ENCODE measurements around the gene CACNA1E. TPM values are rescaled to one million over a fixed set of nuclear protein-coding genes. Genes with fewer than 3 reads are reported as not detected.

CACNA1E gene
- total and polyA plus RNA-seq, 7 experiments from 2014 or later: 0.07 TPM; not detected in 6

DNA sequence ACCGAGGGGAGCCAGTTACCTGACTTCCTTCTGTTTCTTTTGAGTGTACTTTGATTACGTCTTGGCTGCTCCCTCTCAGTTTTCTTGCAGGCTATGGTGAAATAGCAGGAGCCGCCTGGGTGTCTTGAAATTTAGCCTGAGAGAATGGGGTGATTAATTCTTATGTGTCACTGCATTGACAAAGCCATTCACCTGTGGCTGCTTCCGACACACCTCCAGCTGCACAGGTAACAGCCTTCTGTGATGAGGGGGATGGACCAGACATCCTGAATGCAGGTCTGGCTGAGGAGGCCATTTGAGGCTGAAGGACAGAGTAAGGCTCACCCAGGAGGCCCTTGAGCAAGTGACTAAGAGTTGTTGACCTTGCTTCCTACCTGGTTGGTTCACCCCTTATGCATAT, 16.5 kb downstream of the CACNA1E start:
- ChIA-PET POLR2A (no interaction called here), CTCF (no interaction called here)
- Mint-ChIP-seq H3K27me3 (peaks cover 13 to 41% (median 38%) of the 10 kb centered on the region in 5 donors), H3K4me1 (peaks cover 0 to 6% (median 0%) of the 10 kb centered on the region in 7 donors), H3K4me3 (no peak overlapping the region), H3K36me3 (no peaks in the 10 kb centered on the region), H3K27ac (no peak overlapping the region), H3K9me3 (no peaks in the 10 kb centered on the region)
- intact Hi-C loops (cut with micrococcal nuclease): no loop called here
- H3K9me3 ChIP-seq (ENCODE audit: control insufficient read depth in 2 of 3, low read length in 3 of 3): no peaks in the 10 kb centered on the region
- H3K4me3 ChIP-seq (ENCODE audit: low read length): no peak overlapping the region
- no peaks in the 10 kb centered on the region for H3K36me3 ChIP-seq (ENCODE audit: control insufficient read depth in 2 of 3, insufficient read depth in 3 of 3, low read length in 3 of 3)
- H3K27me3 ChIP-seq (ENCODE audit: control insufficient read depth in 2 of 2, insufficient read depth in 2 of 2, low read length in 2 of 2): no peaks in the 10 kb centered on the region
- H3K4me1 ChIP-seq (ENCODE audit: control insufficient read depth in 2 of 2, insufficient read depth in 2 of 2, low read length in 2 of 2): no peaks in the 10 kb centered on the region
- ATAC-seq (no peak), DNase-seq (no peak)
- H3K27ac ChIP-seq (ENCODE audit: low read depth, low read length): no peak overlapping the region

DNA sequence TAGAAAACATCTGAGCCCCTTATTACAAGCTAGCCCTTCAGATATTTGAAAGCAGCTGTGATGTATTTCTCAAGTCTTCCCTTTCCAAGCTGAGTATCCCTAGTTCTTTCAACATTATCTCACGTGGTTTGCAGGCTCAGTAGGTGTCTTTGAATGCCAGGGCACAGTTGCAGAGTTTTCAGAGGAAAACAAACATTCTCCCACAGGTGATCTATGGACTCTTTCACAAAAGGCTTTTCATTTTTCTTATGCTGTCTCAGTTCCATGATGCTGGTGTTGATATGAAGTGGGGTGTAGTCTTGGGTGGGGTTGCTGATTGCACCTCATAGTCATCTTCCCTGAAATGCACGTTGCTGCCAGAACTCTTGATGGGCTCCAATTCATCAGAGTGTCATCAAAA, 17.3 kb downstream of the CACNA1E start:
- POLR2A ChIA-PET: no interaction called here
- no peak for DNase-seq
- intact Hi-C loops (cut with micrococcal nuclease): no loop called here
- no peak overlapping the region for H3K27ac Mint-ChIP-seq
- no peaks in the 10 kb centered on the region for H3K36me3 Mint-ChIP-seq
- Histone ChIP-seq H3K27me3 (ENCODE audit: control insufficient read depth in 2 of 2, insufficient read depth in 2 of 2, low read length in 2 of 2) (no peaks in the 10 kb centered on the region), H3K4me3 (ENCODE audit: low read length) (no peak overlapping the region), H3K4me1 (ENCODE audit: control insufficient read depth in 2 of 2, insufficient read depth in 2 of 2, low read length in 2 of 2) (no peaks in the 10 kb centered on the region), H3K36me3 (ENCODE audit: control insufficient read depth in 2 of 3, insufficient read depth in 3 of 3, low read length in 3 of 3) (no peaks in the 10 kb centered on the region), H3K27ac (ENCODE audit: low read depth, low read length) (no peak overlapping the region), H3K9me3 (ENCODE audit: control insufficient read depth in 2 of 3, low read length in 3 of 3) (no peaks in the 10 kb centered on the region)
- no peaks in the 10 kb centered on the region for H3K9me3 Mint-ChIP-seq
- H3K4me3 Mint-ChIP-seq: no peak overlapping the region
- CTCF ChIA-PET: no interaction called here
- H3K27me3 Mint-ChIP-seq: peaks cover 13 to 38% (median 32%) of the 10 kb centered on the region in 5 donors
- no peak for ATAC-seq
- H3K4me1 Mint-ChIP-seq: peaks cover 0 to 7% (median 0%) of the 10 kb centered on the region in 7 donors

DNA sequence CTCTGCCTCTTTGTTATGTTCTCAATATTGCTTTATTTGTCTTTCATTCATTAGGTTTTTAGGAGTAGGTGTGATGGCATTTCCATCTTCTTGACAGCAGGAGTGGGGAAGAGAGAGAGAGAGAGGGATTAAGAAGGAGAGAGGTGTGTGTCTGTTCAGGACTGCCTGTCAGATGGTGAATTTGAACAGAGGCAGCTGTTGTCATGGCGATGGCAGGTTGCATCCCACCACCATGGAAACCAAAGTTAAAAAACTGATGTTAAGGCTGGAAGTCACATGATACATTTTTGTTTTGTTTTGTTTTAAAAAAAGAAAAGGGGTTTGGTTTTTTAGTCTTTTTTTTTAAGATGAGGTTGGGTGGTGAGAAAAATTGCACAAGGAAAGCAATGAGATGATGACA, 18.3 kb downstream of the CACNA1E start:
- DNase-seq (no peak), ATAC-seq (no peak)
- Histone ChIP-seq H3K27ac (ENCODE audit: low read depth, low read length) (no peak overlapping the region), H3K4me1 (ENCODE audit: control insufficient read depth in 2 of 2, insufficient read depth in 2 of 2, low read length in 2 of 2) (no peaks in the 10 kb centered on the region), H3K27me3 (ENCODE audit: control insufficient read depth in 2 of 2, insufficient read depth in 2 of 2, low read length in 2 of 2) (no peaks in the 10 kb centered on the region), H3K4me3 (ENCODE audit: low read length) (no peak overlapping the region), H3K36me3 (ENCODE audit: control insufficient read depth in 2 of 3, insufficient read depth in 3 of 3, low read length in 3 of 3) (no peaks in the 10 kb centered on the region), H3K9me3 (ENCODE audit: control insufficient read depth in 2 of 3, low read length in 3 of 3) (no peaks in the 10 kb centered on the region)
- H3K9me3 Mint-ChIP-seq: no peaks in the 10 kb centered on the region
- POLR2A ChIA-PET: no interaction called here
- CTCF ChIA-PET: no interaction called here
- peaks cover 0 to 7% (median 0%) of the 10 kb centered on the region in 7 donors for H3K4me1 Mint-ChIP-seq
- no peak overlapping the region for H3K4me3 Mint-ChIP-seq
- no peaks in the 10 kb centered on the region for H3K36me3 Mint-ChIP-seq
- intact Hi-C loops (cut with micrococcal nuclease): no loop called here
- H3K27ac Mint-ChIP-seq: no peak overlapping the region
- H3K27me3 Mint-ChIP-seq: peaks cover 9 to 32% (median 29%) of the 10 kb centered on the region in 5 donors

DNA sequence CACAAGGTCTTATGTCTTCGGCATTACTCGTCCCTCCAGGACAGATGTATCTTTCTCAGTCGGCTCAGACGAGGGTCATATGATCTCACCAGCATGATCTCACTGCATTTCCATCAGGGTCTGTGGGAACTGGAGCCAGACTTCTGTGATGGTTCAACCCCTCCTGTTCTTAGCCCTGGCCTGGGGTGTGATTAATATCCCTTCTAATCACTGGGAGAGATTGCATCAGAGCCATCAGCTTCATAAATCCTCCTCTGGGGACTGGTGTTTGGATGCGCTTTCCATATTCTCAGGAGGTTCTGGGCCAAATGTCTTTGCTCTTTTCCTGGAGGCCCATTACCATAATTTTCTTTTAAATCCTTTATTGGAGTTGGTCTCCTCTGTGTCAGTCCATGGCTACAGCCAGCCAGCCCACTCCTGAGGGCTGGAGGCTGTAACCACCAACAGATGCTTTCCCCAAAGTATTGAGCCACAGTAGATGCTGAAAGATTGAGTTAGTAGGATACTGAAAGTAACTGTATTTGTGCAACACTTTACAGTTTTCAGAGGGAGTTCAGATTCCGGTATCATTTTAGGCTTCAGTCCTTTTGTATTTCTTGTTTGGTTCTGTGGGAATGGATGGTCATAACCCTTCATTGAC, 20.0 kb downstream of the CACNA1E start:
- peaks cover 9 to 23% (median 16%) of the 10 kb centered on the region in 5 donors for H3K27me3 Mint-ChIP-seq
- H3K4me1 ChIP-seq (ENCODE audit: control insufficient read depth in 2 of 2, insufficient read depth in 2 of 2, low read length in 2 of 2): no peaks in the 10 kb centered on the region

DNA sequence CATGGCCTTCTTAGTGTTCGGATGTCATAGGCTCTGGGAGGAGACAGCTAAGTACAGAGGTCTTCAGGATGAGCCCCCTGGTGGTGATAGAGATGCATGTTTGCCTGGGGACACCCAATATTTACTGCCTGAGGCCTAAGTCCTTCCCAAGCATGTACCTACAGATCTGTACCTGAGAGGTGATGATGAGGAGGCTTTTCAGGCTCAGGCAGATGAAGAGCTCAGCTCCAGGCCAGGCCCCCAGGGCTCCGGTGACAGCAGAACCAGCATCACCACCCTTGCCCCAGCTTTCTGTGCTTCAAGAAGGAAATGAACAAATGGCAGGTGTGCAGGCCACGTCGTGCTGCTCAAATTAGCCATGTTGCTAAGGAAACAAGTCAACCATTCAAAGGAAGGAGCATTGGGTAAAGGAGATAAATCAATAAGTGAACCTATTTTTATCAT, 21.1 kb downstream of the CACNA1E start:
- H3K9me3 Mint-ChIP-seq: no peaks in the 10 kb centered on the region
- no peak overlapping the region for H3K27ac ChIP-seq (ENCODE audit: low read depth, low read length)
- DNase-seq (peak in 3 of 9 donors; percentile 2 to 7 (median 2)), ATAC-seq (no peak)
- H3K4me3 Mint-ChIP-seq: no peak overlapping the region
- H3K4me1 Mint-ChIP-seq: peaks cover 0 to 7% (median 0%) of the 10 kb centered on the region in 7 donors
- H3K36me3 Mint-ChIP-seq: no peaks in the 10 kb centered on the region
- CTCF ChIA-PET: interaction anchor here (1.0 kb wide), 1 partner anchor 550 kb away, joined by 3 read pairs; no protein-coding TSS in a partner anchor
- peaks cover 9 to 21% (median 16%) of the 10 kb centered on the region in 5 donors for H3K27me3 Mint-ChIP-seq
- H3K27ac Mint-ChIP-seq: no peak overlapping the region
- H3K36me3 ChIP-seq (ENCODE audit: control insufficient read depth in 2 of 3, insufficient read depth in 3 of 3, low read length in 3 of 3): no peaks in the 10 kb centered on the region
- H3K9me3 ChIP-seq (ENCODE audit: control insufficient read depth in 2 of 3, low read length in 3 of 3): no peaks in the 10 kb centered on the region
- H3K27me3 ChIP-seq (ENCODE audit: control insufficient read depth in 2 of 2, insufficient read depth in 2 of 2, low read length in 2 of 2): no peaks in the 10 kb centered on the region
- POLR2A ChIA-PET: no interaction called here
- H3K4me3 ChIP-seq (ENCODE audit: low read length): no peak overlapping the region
- intact Hi-C loops (cut with micrococcal nuclease): no loop called here
- no peaks in the 10 kb centered on the region for H3K4me1 ChIP-seq (ENCODE audit: control insufficient read depth in 2 of 2, insufficient read depth in 2 of 2, low read length in 2 of 2)

More for the DNA sequence above, 20.0 kb downstream of the CACNA1E start:
- no peak overlapping the region for H3K4me3 ChIP-seq (ENCODE audit: low read length)
- intact Hi-C loops (cut with micrococcal nuclease): no loop called here
- ATAC-seq (no peak), DNase-seq (no peak)
- ChIA-PET CTCF (no interaction called here), POLR2A (no interaction called here)
- no peak overlapping the region for H3K27ac ChIP-seq (ENCODE audit: low read depth, low read length)
- H3K4me3 Mint-ChIP-seq: no peak overlapping the region
- H3K36me3 Mint-ChIP-seq: no peaks in the 10 kb centered on the region
- H3K9me3 Mint-ChIP-seq: no peaks in the 10 kb centered on the region
- no peaks in the 10 kb centered on the region for H3K9me3 ChIP-seq (ENCODE audit: control insufficient read depth in 2 of 3, low read length in 3 of 3)
- H3K4me1 Mint-ChIP-seq: peaks cover 0 to 7% (median 0%) of the 10 kb centered on the region in 7 donors
- H3K36me3 ChIP-seq (ENCODE audit: control insufficient read depth in 2 of 3, insufficient read depth in 3 of 3, low read length in 3 of 3): no peaks in the 10 kb centered on the region
- no peaks in the 10 kb centered on the region for H3K27me3 ChIP-seq (ENCODE audit: control insufficient read depth in 2 of 2, insufficient read depth in 2 of 2, low read length in 2 of 2)
- H3K27ac Mint-ChIP-seq: no peak overlapping the region

DNA sequence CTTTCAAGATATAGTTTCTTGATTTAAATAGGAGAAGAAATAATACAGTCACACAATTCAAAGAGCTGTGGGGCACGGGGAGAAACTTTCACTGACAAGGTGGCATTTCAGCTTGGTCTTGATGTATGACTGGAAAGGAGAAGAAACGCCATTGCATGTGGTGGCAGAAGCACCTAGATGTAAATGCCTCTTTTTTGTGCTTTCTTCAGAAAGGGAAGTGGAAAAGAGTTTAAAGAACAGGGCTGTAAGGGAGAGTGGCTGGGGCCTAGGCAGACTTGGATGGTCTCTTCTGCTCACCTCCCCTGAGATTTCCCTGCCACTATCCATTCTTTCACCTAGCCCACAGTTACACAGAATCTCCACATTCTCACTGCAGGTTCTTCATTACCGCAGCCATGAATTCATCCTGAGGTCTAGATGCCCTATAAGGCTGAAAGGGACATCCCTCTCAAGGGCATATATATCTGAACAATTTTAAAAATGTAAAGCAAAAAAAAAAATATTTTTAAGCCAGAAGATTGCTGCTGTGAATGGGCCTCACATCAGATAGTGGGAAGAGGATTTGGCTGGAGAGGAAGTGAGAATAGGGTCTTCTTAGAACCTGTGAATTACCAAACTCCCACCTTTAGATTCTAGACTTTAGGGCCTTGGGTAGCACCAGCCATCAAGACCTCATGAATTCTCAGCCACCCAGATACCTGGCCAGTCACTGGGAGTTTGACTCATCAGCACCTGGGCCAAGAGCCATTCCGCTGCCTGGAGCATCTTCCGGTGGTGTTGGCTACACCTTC, 23.4 kb downstream of the CACNA1E start:
- ChIA-PET CTCF (no interaction called here), POLR2A (no interaction called here)
- DNase-seq: no peak
- Mint-ChIP-seq H3K27ac (no peak overlapping the region), H3K9me3 (no peaks in the 10 kb centered on the region), H3K4me3 (no peak overlapping the region), H3K36me3 (no peaks in the 10 kb centered on the region), H3K4me1 (peaks cover 0 to 7% (median 0%) of the 10 kb centered on the region in 7 donors), H3K27me3 (peaks cover under 1 to 19% (median 6%) of the 10 kb centered on the region in 5 donors)
- Histone ChIP-seq H3K4me1 (ENCODE audit: control insufficient read depth in 2 of 2, insufficient read depth in 2 of 2, low read length in 2 of 2) (no peaks in the 10 kb centered on the region), H3K36me3 (ENCODE audit: control insufficient read depth in 2 of 3, insufficient read depth in 3 of 3, low read length in 3 of 3) (no peaks in the 10 kb centered on the region), H3K4me3 (ENCODE audit: low read length) (no peak overlapping the region), H3K27ac (ENCODE audit: low read depth, low read length) (no peak overlapping the region), H3K9me3 (ENCODE audit: control insufficient read depth in 2 of 3, low read length in 3 of 3) (no peaks in the 10 kb centered on the region), H3K27me3 (ENCODE audit: control insufficient read depth in 2 of 2, insufficient read depth in 2 of 2, low read length in 2 of 2) (no peaks in the 10 kb centered on the region)
- no peak for ATAC-seq
- intact Hi-C loops (cut with micrococcal nuclease): no loop called here

All from naive thymus-derived CD4-positive, alpha-beta T cell (primary cell).